Thyroid gland (tissue), 4 donors: Measurements from ENCODE around the gene NR3C1.

Source experiments
- CTCF ChIP-seq, 6 experiments: fragments of 200-600 bp in 3 of 6; fragments of 450-650 bp in 3 of 6; sonication (generic) in 3 of 6; IDR thresholded peaks; one replicate each; pipeline ENCODE4 v1.5.1; 2016 to 2019; ENCODE audit warnings: antibody characterized with exemption in 6 of 6, mild to moderate bottlenecking in 2 of 6, inconsistent platforms in 1 of 6, moderate library complexity in 1 of 6
- POLR2A ChIP-seq, 2 donors: fragments of 450-650 bp; IDR thresholded peaks; one replicate each; pipeline ENCODE4 v1.6.1; 2017; ENCODE audit warnings: antibody characterized with exemption in 2 of 2, mild to moderate bottlenecking in 2 of 2, moderate library complexity in 1 of 2

- TF ChIP-seq CTCF (IDR thresholded peaks at IDR 0.05) (no peak), POLR2A (IDR thresholded peaks at IDR 0.05) (no peak)
These were observed 9.3 kb upstream of the NR3C1 start for GRCh38 chr5:143412661-143413342.
